ENCODE data around the gene CHAT.

Gene CHAT

DNA sequence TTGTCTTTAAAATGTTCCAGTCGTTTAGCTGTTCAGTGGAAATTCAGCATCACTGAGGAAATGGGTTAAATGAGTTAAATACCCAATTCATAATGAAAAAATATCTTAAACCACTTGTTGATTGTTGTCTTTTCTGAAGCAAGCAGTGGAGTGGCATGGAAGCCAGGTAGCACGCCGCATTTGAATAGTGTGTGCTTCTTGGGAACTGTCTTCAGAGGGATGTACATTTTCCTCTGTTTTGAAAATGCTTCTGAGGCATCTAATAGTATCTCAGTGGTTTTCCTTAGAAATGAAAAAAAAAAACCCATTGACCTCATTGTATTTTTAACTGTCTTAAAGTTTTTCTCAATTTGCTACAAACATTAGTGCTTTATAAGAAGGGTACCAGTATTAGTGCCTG lies 93.7 kb downstream of the CHAT start:
- no peak overlapping the region for H3K9ac ChIP-seq (ENCODE audit: low read depth, low read length)
- no peaks in the 10 kb centered on the region for H3K36me3 ChIP-seq (ENCODE audit: insufficient read depth, low read length)
- no peak overlapping the region for H3K4me2 ChIP-seq (ENCODE audit: low read length)
- H3K27me3 ChIP-seq (ENCODE audit: control insufficient read depth, insufficient read depth, low read length), result peaks cover 17% of the 10 kb centered on the region
- H3K4me1 ChIP-seq (ENCODE audit: control insufficient read depth, insufficient read depth, low read length), result no peaks in the 10 kb centered on the region
- H3K9me3 ChIP-seq (replicated peaks; ENCODE audit: low read length), result no peaks in the 10 kb centered on the region
- no peak overlapping the region for H3K4me3 ChIP-seq (ENCODE audit: low read length)

DNA sequence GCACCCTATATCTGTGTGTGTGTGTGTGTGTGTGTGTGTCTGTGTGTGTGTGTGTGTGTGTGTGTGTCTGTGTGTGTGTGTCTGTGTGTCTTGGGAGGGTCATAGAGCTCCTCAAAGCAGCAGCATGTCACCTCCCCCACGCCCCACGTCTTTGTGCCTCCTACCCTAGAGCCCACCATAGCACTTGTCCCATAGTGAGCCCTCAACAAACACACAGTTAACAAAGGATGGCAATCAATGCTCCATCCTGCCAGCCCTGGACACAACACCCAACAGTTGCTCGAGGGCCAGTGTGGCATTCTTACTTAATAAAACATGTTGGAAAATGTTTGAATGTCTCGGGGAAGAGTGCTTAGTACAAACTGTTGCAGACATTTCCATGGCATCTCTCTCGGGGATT lies 96.1 kb downstream of the CHAT start:
- Histone ChIP-seq H3K4me2 (ENCODE audit: low read length) (no peak overlapping the region), H3K27me3 (ENCODE audit: control insufficient read depth, insufficient read depth, low read length) (peaks cover 19% of the 10 kb centered on the region), H3K9me3 (replicated peaks; ENCODE audit: low read length) (no peaks in the 10 kb centered on the region), H3K36me3 (ENCODE audit: insufficient read depth, low read length) (no peaks in the 10 kb centered on the region), H3K4me1 (ENCODE audit: control insufficient read depth, insufficient read depth, low read length) (no peaks in the 10 kb centered on the region), H3K4me3 (ENCODE audit: low read length) (no peak overlapping the region), H3K9ac (ENCODE audit: low read depth, low read length) (no peak overlapping the region)

DNA sequence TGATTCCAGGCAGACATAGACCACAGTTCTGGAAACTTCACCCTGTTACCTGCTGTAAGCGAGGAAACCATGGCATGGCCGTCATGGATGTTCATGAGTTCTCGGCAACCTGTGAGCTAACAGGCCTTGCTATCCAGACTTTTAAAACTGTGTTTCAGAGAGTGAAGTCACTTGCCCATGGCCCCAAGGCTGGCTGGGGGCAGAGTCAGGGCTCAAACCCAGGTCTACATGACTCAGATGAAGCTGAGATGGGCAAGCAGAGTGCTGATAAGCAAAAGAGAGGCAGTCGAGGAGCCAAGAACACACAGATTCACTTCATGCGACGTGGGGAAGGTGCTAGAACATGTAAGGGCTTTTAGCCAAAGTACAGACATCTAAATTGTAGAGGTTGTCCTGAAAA lies 97.1 kb downstream of the CHAT start:
- no peak overlapping the region for H3K9ac ChIP-seq (ENCODE audit: low read depth, low read length)
- no peaks in the 10 kb centered on the region for H3K9me3 ChIP-seq (replicated peaks; ENCODE audit: low read length)
- no peak overlapping the region for H3K4me2 ChIP-seq (ENCODE audit: low read length)
- no peaks in the 10 kb centered on the region for H3K4me1 ChIP-seq (ENCODE audit: control insufficient read depth, insufficient read depth, low read length)
- H3K36me3 ChIP-seq (ENCODE audit: insufficient read depth, low read length), result no peaks in the 10 kb centered on the region
- peaks cover 17% of the 10 kb centered on the region for H3K27me3 ChIP-seq (ENCODE audit: control insufficient read depth, insufficient read depth, low read length)
- no peak overlapping the region for H3K4me3 ChIP-seq (ENCODE audit: low read length)

DNA sequence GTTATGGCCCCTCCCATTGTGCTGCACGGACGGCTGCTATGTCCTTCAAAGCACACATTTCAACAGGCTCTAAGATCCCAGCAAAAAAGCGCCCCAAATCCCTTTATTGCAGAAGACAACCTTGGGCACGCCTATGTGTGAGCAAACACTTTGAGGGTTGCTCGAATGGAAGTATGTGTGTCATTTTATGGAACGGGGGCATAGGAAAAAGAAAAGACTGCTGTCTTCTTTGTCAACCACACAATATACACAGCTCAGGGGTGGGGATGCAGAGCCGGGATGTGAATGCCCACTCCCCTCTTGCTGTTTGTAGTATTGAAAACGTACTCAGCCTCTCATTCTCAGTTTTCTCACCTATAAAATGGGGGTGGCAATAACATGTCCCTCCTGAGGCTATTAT lies 97.6 kb downstream of the CHAT start:
- Histone ChIP-seq H3K36me3 (ENCODE audit: insufficient read depth, low read length) (no peaks in the 10 kb centered on the region), H3K27me3 (ENCODE audit: control insufficient read depth, insufficient read depth, low read length) (peaks cover 16% of the 10 kb centered on the region), H3K4me3 (ENCODE audit: low read length) (no peak overlapping the region), H3K4me1 (ENCODE audit: control insufficient read depth, insufficient read depth, low read length) (no peaks in the 10 kb centered on the region), H3K9me3 (replicated peaks; ENCODE audit: low read length) (no peaks in the 10 kb centered on the region), H3K9ac (ENCODE audit: low read depth, low read length) (no peak overlapping the region), H3K4me2 (ENCODE audit: low read length) (no peak overlapping the region)

DNA sequence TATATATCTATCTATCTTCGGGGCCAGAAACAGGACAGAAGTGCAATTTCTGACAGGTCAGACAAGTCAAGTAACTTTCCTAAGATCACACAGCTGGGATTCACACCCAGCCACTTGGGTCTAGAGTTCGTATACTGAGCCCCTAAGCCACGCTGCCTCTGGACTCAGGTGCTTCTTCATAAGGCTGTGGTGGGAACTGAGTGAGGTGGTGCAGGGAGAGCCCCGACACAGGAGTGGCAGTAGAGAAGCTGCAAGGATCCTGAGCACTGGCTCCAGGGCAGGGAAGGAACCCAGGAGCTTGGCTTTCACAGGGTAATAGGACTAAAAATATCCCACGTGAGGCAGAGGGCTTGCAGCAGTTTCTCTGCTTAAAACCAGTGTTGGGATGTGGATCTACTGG lies 99.4 kb downstream of the CHAT start:
- Histone ChIP-seq H3K4me3 (ENCODE audit: low read length) (no peak overlapping the region), H3K4me1 (ENCODE audit: control insufficient read depth, insufficient read depth, low read length) (no peaks in the 10 kb centered on the region), H3K27me3 (ENCODE audit: control insufficient read depth, insufficient read depth, low read length) (peaks cover 6% of the 10 kb centered on the region), H3K4me2 (ENCODE audit: low read length) (no peak overlapping the region), H3K9me3 (replicated peaks; ENCODE audit: low read length) (no peaks in the 10 kb centered on the region), H3K9ac (ENCODE audit: low read depth, low read length) (no peak overlapping the region), H3K36me3 (ENCODE audit: insufficient read depth, low read length) (no peaks in the 10 kb centered on the region)
